ENCODE measurements around the gene MYLK.

MYLK gene

DNA sequence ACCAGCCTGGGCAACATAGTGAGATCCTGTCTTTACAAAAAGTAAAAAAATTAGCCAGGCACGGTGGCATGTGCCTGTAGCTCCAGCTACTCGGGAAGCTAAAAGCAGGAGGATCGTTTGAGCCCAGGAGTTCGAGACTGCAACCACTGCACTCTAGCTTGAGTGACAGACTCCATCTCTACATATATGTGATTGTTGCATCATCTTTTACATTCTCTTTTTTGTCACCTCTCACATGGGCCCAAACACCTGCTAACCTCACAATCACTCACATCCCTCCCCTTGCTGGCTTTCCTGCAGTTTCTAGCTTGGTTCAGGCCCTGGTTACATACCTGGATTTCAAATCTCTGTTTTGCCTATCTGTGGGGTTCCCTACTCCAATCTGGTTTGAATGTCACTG is 19.4 kb downstream of the MYLK start:
- no peak overlapping the region for H2BK120ac ChIP-seq (ENCODE audit: low read depth, low read length)
- no peak overlapping the region for H3K23ac ChIP-seq (ENCODE audit: low read depth, low read length, poor library complexity)
- H2BK15ac ChIP-seq (ENCODE audit: low read length), result no peak overlapping the region
- H2BK12ac ChIP-seq (ENCODE audit: low read length), result no peak overlapping the region
- H3K9me3 ChIP-seq (replicated peaks in 1 of 2; ENCODE audit: control insufficient read depth in 2 of 2, insufficient read depth in 1 of 2, low read depth in 1 of 2, low read length in 2 of 2), result no peaks in the 10 kb centered on the region
- no CpG with 5 or more reads among the region's 4 CpGs for WGBS, 2 donors (ENCODE audit: extremely low coverage in 2 of 2, insufficient read length in 2 of 2, insufficient replicate concordance in 1 of 2)
- no peak overlapping the region for H4K8ac ChIP-seq (ENCODE audit: low read depth, low read length)
- no peak overlapping the region for H3K14ac ChIP-seq (ENCODE audit: low read length)
- no peak overlapping the region for H3K4ac ChIP-seq (ENCODE audit: low read length)
- H3K18ac ChIP-seq (ENCODE audit: low read length), result no peak overlapping the region
- H3K4me1 ChIP-seq (ENCODE audit: control insufficient read depth in 2 of 2, insufficient read depth in 1 of 2, low read depth in 1 of 2, low read length in 2 of 2), result peaks cover 0 to 3% of the 10 kb centered on the region in 2 donors
- H3K9ac ChIP-seq (ENCODE audit: low read depth, low read length, poor library complexity), result no peak overlapping the region
- no peak overlapping the region for H4K91ac ChIP-seq (ENCODE audit: low read depth, low read length, poor library complexity)
- H2AK5ac ChIP-seq (ENCODE audit: low read depth, low read length), result no peak overlapping the region
- H3K79me1 ChIP-seq (ENCODE audit: low read depth, low read length), result peaks cover 2% of the 10 kb centered on the region
- no peak overlapping the region for H2AFZ ChIP-seq (ENCODE audit: low read length)
- DNase-seq (ENCODE audit: low spot score), result no peak
- no peak overlapping the region for H3K4me3 ChIP-seq (ENCODE audit: low read length in 2 of 2)
- peaks cover 0 to 2% of the 10 kb centered on the region in 2 donors for H3K36me3 ChIP-seq (replicated peaks in 1 of 2; ENCODE audit: control insufficient read depth in 2 of 2, insufficient read depth in 2 of 2, low read length in 2 of 2)
- H3K27me3 ChIP-seq (ENCODE audit: control insufficient read depth in 3 of 3, insufficient read depth in 3 of 3, low read depth in 1 of 3, low read length in 3 of 3), result no peaks in the 10 kb centered on the region
- no peak overlapping the region for H3K4me2 ChIP-seq (ENCODE audit: insufficient read depth, low read length, poor library complexity, severe bottlenecking)
- no peak overlapping the region for H3K27ac ChIP-seq (replicated peaks; ENCODE audit: low read length)
- no peak overlapping the region for H2BK5ac ChIP-seq (ENCODE audit: low read length)

DNA sequence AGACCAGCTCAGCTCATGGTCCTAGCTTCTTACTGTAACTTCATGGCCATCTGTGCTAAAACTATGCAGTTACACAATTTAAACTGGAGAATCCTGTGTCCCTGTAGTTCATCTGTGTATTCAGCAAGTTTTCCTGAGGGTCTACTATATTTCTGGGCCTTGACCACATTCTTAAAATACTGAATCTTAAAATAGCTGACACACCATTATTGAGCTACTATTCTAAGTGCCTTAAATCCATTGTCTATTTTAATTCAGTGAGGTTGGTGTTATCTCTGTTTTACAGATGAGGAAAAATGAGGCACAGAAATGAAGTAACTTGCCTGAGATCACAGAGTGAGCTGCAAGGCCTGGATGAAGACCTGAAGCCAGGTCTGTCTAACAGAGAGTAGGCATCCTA is 22.0 kb downstream of the MYLK start:
- no peak overlapping the region for H2BK12ac ChIP-seq (ENCODE audit: low read length)
- H3K9me3 ChIP-seq (replicated peaks in 1 of 2; ENCODE audit: control insufficient read depth in 2 of 2, insufficient read depth in 1 of 2, low read depth in 1 of 2, low read length in 2 of 2), result peaks cover 3 to 4% of the 10 kb centered on the region in 2 donors
- no peak overlapping the region for H4K91ac ChIP-seq (ENCODE audit: low read depth, low read length, poor library complexity)
- H3K4me3 ChIP-seq (ENCODE audit: low read length in 2 of 2), result no peak overlapping the region
- H2BK5ac ChIP-seq (ENCODE audit: low read length), result no peak overlapping the region
- no peak overlapping the region for H3K27ac ChIP-seq (replicated peaks; ENCODE audit: low read length)
- DNase-seq (ENCODE audit: low spot score), result no peak
- H3K79me1 ChIP-seq (ENCODE audit: low read depth, low read length), result peaks cover 2% of the 10 kb centered on the region
- H3K18ac ChIP-seq (ENCODE audit: low read length), result peak overlapping the region; percentile 55
- H3K4me1 ChIP-seq (ENCODE audit: control insufficient read depth in 2 of 2, insufficient read depth in 1 of 2, low read depth in 1 of 2, low read length in 2 of 2), result peaks cover 0 to 1% of the 10 kb centered on the region in 2 donors
- no peaks in the 10 kb centered on the region for H3K27me3 ChIP-seq (ENCODE audit: control insufficient read depth in 3 of 3, insufficient read depth in 3 of 3, low read depth in 1 of 3, low read length in 3 of 3)
- H4K8ac ChIP-seq (ENCODE audit: low read depth, low read length), result no peak overlapping the region
- H3K4me2 ChIP-seq (ENCODE audit: insufficient read depth, low read length, poor library complexity, severe bottlenecking), result no peak overlapping the region
- no peak overlapping the region for H2BK15ac ChIP-seq (ENCODE audit: low read length)
- no peak overlapping the region for H2AK5ac ChIP-seq (ENCODE audit: low read depth, low read length)
- H2BK120ac ChIP-seq (ENCODE audit: low read depth, low read length), result no peak overlapping the region
- H3K4ac ChIP-seq (ENCODE audit: low read length), result no peak overlapping the region
- no peak overlapping the region for H2AFZ ChIP-seq (ENCODE audit: low read length)
- no peak overlapping the region for H3K14ac ChIP-seq (ENCODE audit: low read length)
- no peak overlapping the region for H3K23ac ChIP-seq (ENCODE audit: low read depth, low read length, poor library complexity)
- H3K36me3 ChIP-seq (replicated peaks in 1 of 2; ENCODE audit: control insufficient read depth in 2 of 2, insufficient read depth in 2 of 2, low read length in 2 of 2), result peaks cover 0 to 4% of the 10 kb centered on the region in 2 donors
- no peak overlapping the region for H3K9ac ChIP-seq (ENCODE audit: low read depth, low read length, poor library complexity)

DNA sequence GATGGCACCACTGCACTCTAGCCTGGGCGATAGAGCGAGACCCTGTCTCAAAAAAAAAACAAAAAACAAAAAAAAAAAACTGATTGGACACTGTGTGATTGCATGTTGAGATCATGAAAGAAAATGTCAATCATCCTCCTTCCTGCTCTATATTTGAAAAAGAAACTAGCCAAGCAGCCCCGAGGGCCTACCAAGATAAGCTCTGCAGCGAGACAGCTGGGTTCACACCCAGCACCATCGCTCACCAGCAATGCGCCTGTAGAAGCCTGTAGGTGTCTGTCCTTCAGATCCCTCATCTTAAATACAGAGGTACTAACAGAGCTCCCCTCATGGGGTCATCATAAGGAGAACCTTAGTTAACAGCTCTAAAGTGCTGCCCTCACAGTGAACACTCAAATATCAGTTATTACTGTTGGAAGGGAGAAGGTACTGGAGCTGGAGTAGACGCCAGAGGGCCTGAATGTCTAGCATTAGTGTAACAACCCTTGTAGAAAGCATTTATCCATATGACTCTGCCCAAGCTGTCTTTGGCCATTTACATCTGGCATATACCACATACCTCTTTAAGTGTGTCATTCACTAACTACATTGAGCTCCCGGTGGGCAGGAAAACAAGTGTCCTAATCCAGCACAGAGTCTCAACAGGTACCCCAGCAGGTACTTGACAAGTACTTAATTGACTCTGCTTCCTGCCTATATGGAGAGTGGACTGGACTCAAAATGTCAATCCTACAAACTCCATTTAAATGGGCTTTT is 22.9 kb downstream of the MYLK start:
- Histone ChIP-seq H2AFZ (ENCODE audit: low read length) (no peak overlapping the region), H2BK120ac (ENCODE audit: low read depth, low read length) (no peak overlapping the region), H3K14ac (ENCODE audit: low read length) (no peak overlapping the region), H2BK5ac (ENCODE audit: low read length) (no peak overlapping the region), H3K4me1 (ENCODE audit: control insufficient read depth in 2 of 2, insufficient read depth in 1 of 2, low read depth in 1 of 2, low read length in 2 of 2) (peaks cover 0 to 1% of the 10 kb centered on the region in 2 donors), H3K36me3 (replicated peaks in 1 of 2; ENCODE audit: control insufficient read depth in 2 of 2, insufficient read depth in 2 of 2, low read length in 2 of 2) (peaks cover 0 to 4% of the 10 kb centered on the region in 2 donors), H2AK5ac (ENCODE audit: low read depth, low read length) (no peak overlapping the region), H3K9ac (ENCODE audit: low read depth, low read length, poor library complexity) (no peak overlapping the region), H3K9me3 (replicated peaks in 1 of 2; ENCODE audit: control insufficient read depth in 2 of 2, insufficient read depth in 1 of 2, low read depth in 1 of 2, low read length in 2 of 2) (peaks cover 3 to 4% of the 10 kb centered on the region in 2 donors), H3K27ac (replicated peaks; ENCODE audit: low read length) (no peak overlapping the region), H3K18ac (ENCODE audit: low read length) (no peak overlapping the region), H4K8ac (ENCODE audit: low read depth, low read length) (no peak overlapping the region), H2BK12ac (ENCODE audit: low read length) (no peak overlapping the region), H2BK15ac (ENCODE audit: low read length) (no peak overlapping the region), H3K4me3 (ENCODE audit: low read length in 2 of 2) (no peak overlapping the region), H3K27me3 (ENCODE audit: control insufficient read depth in 3 of 3, insufficient read depth in 3 of 3, low read depth in 1 of 3, low read length in 3 of 3) (no peaks in the 10 kb centered on the region), H4K91ac (ENCODE audit: low read depth, low read length, poor library complexity) (no peak overlapping the region), H3K4ac (ENCODE audit: low read length) (no peak overlapping the region), H3K79me1 (ENCODE audit: low read depth, low read length) (peaks cover 2% of the 10 kb centered on the region), H3K23ac (ENCODE audit: low read depth, low read length, poor library complexity) (no peak overlapping the region), H3K4me2 (ENCODE audit: insufficient read depth, low read length, poor library complexity, severe bottlenecking) (no peak overlapping the region)
- WGBS, 2 donors (ENCODE audit: extremely low coverage in 2 of 2, insufficient read length in 2 of 2, insufficient replicate concordance in 1 of 2), result no CpG with 5 or more reads among the region's 8 CpGs
- no peak for DNase-seq (ENCODE audit: low spot score)

DNA sequence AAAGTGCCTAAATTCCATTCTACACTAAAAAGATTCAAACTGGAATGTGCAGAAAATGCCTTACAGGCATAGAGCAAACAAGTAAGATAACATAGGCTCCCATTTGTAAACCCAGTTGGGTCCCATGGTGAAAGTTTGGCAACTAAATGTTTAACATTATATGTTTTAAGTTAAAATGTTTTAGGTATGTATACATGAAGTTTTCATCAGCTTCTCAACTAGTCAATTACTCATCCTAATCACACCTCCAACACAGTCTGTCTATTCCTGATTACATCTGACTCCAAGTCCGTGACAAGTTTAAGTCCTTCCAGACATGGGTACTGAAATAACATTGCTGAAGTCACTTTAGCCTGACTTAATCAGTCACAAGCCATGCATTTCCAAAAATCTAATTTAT is 25.0 kb downstream of the MYLK start:
- no peak overlapping the region for H2BK5ac ChIP-seq (ENCODE audit: low read length)
- no peak overlapping the region for H3K18ac ChIP-seq (ENCODE audit: low read length)
- no peak overlapping the region for H2AFZ ChIP-seq (ENCODE audit: low read length)
- no peak overlapping the region for H4K8ac ChIP-seq (ENCODE audit: low read depth, low read length)
- H2BK120ac ChIP-seq (ENCODE audit: low read depth, low read length), result no peak overlapping the region
- H3K4me3 ChIP-seq (ENCODE audit: low read length in 2 of 2), result no peak overlapping the region
- no peak overlapping the region for H3K23ac ChIP-seq (ENCODE audit: low read depth, low read length, poor library complexity)
- H3K14ac ChIP-seq (ENCODE audit: low read length), result no peak overlapping the region
- no peak overlapping the region for H4K91ac ChIP-seq (ENCODE audit: low read depth, low read length, poor library complexity)
- no peak for DNase-seq (ENCODE audit: low spot score)
- peaks cover 0 to 1% of the 10 kb centered on the region in 2 donors for H3K4me1 ChIP-seq (ENCODE audit: control insufficient read depth in 2 of 2, insufficient read depth in 1 of 2, low read depth in 1 of 2, low read length in 2 of 2)
- no peak overlapping the region for H3K4me2 ChIP-seq (ENCODE audit: insufficient read depth, low read length, poor library complexity, severe bottlenecking)
- no CpG with 5 or more reads among the region's 1 CpG for WGBS, 2 donors (ENCODE audit: extremely low coverage in 2 of 2, insufficient read length in 2 of 2, insufficient replicate concordance in 1 of 2)
- H3K9me3 ChIP-seq (replicated peaks in 1 of 2; ENCODE audit: control insufficient read depth in 2 of 2, insufficient read depth in 1 of 2, low read depth in 1 of 2, low read length in 2 of 2), result peaks cover 6 to 13% of the 10 kb centered on the region in 2 donors
- H2BK12ac ChIP-seq (ENCODE audit: low read length), result no peak overlapping the region
- no peak overlapping the region for H2AK5ac ChIP-seq (ENCODE audit: low read depth, low read length)
- H3K36me3 ChIP-seq (replicated peaks in 1 of 2; ENCODE audit: control insufficient read depth in 2 of 2, insufficient read depth in 2 of 2, low read length in 2 of 2), result peaks cover 0 to 4% of the 10 kb centered on the region in 2 donors
- no peak overlapping the region for H3K4ac ChIP-seq (ENCODE audit: low read length)
- no peak overlapping the region for H2BK15ac ChIP-seq (ENCODE audit: low read length)
- no peaks in the 10 kb centered on the region for H3K27me3 ChIP-seq (ENCODE audit: control insufficient read depth in 3 of 3, insufficient read depth in 3 of 3, low read depth in 1 of 3, low read length in 3 of 3)
- no peak overlapping the region for H3K9ac ChIP-seq (ENCODE audit: low read depth, low read length, poor library complexity)
- no peak overlapping the region for H3K27ac ChIP-seq (replicated peaks; ENCODE audit: low read length)
- peaks cover 2% of the 10 kb centered on the region for H3K79me1 ChIP-seq (ENCODE audit: low read depth, low read length)

Measured in neuronal stem cell (in vitro differentiated cells).